Left ventricle myocardium superior (tissue), 1 donor: Measurements from ENCODE around the gene MAG. TPM values are rescaled to one million over a fixed set of nuclear protein-coding genes. Genes with fewer than 3 reads are reported as not detected.

ENCODE experiments used
- ATAC-seq: fragments of 200-7000 bp; cut with Tn5 transposase; one replicate; pipeline ENCODE4 v1.9.1; 2020; ENCODE audit warnings: mild to moderate bottlenecking, moderate library complexity
- DNase-seq: peaks from one replicate; pipeline ENCODE4 v3.0.0-alpha.2; 2020
- intact Hi-C: fragments of 100-400 bp; cut with micrococcal nuclease; formaldehyde crosslinking; loops from one replicate; pipeline ENCODE4 v1.11.0; 2022
- total RNA-seq: library from RNA; stranded (reverse); fragmentation: NEBNext Ultra II Directional; extraction: Animal tissue kit (Norgen Biotek cat#: 25700); gene quantifications from one replicate; pipeline ENCODE4 v1.2.1, GENCODE V29; 2021
- donor health status: DM: no; HTN: yes; CAD: no; lungs with severe emphysema.

MAG gene
- total RNA-seq, 1 donor from 2014 or later: not detected

GRCh38 chr19:35334144-35334753 lies 42.3 kb downstream of the MAG start:
- ATAC-seq (no peak), DNase-seq (no peak)
- intact Hi-C loops: no loop called here

GRCh38 chr19:35336166-35336955 lies 44.4 kb downstream of the MAG start:
- intact Hi-C loops: no loop called here
- ATAC-seq (no peak), DNase-seq (peak; percentile 2)

- ATAC-seq: no peak
- intact Hi-C loops: no loop called here
- peak; percentile 9 for DNase-seq
These were observed 45.4 kb downstream of the MAG start for GRCh38 chr19:35337097-35337983.

GRCh38 chr19:35337984-35338296 lies 46.0 kb downstream of the MAG start:
- intact Hi-C loops: no loop called here
- ATAC-seq (no peak), DNase-seq (peak; percentile 15)

GRCh38 chr19:35340431-35340830 lies 48.5 kb downstream of the MAG start:
- peak; percentile 10 for DNase-seq
- intact Hi-C loops: no loop called here
- ATAC-seq: no peak

- ATAC-seq: no peak
- DNase-seq: peak; percentile 8
These were observed 49.0 kb downstream of the MAG start for GRCh38 chr19:35341006-35341405.

GRCh38 chr19:35341565-35342225 lies 49.7 kb downstream of the MAG start:
- ATAC-seq (no peak), DNase-seq (peak; percentile 6)
- intact Hi-C loops: no loop called here

More at GRCh38 chr19:35341006-35341405, 49.0 kb downstream of the MAG start:
- intact Hi-C loops: no loop called here

GRCh38 chr19:35342430-35342829 lies 50.5 kb downstream of the MAG start:
- DNase-seq (no peak), ATAC-seq (no peak)
- intact Hi-C loops: no loop called here

- intact Hi-C loops: no loop called here
- no peak for DNase-seq
- no peak for ATAC-seq
These were observed 52.6 kb downstream of the MAG start for GRCh38 chr19:35344511-35345031.

- intact Hi-C loops: no loop called here
- DNase-seq: no peak
- no peak for ATAC-seq
These were observed 53.7 kb downstream of the MAG start for GRCh38 chr19:35345671-35346111.

- ATAC-seq (no peak), DNase-seq (no peak)
- intact Hi-C loops: no loop called here
These were observed 54.5 kb downstream of the MAG start for GRCh38 chr19:35346193-35347052.

- DNase-seq (no peak), ATAC-seq (no peak)
- intact Hi-C loops: no loop called here
These were observed 55.4 kb downstream of the MAG start, which contains the start of gene FFAR1 for GRCh38 chr19:35347171-35347929. Gene FFAR1, plus strand, starts transcription at chr19:35347902. Its CDS starts 3,650 bp downstream, at chr19:35351552.

GRCh38 chr19:35347930-35348298 lies 56.0 kb downstream of the MAG start:
- intact Hi-C loops: no loop called here
- DNase-seq: no peak
- no peak for ATAC-seq

GRCh38 chr19:35348911-35349611 lies 57.1 kb downstream of the MAG start:
- ATAC-seq: no peak

GRCh38 chr19:35349614-35350521 lies 57.9 kb downstream of the MAG start:
- intact Hi-C loops: loop anchor here (10.0 kb wide), 1 partner anchor 145 kb away; the partner anchor contains the start of gene KRTDAP
- ATAC-seq: no peak
- DNase-seq: no peak

More at GRCh38 chr19:35348911-35349611, 57.1 kb downstream of the MAG start:
- no peak for DNase-seq
- intact Hi-C loops: no loop called here

GRCh38 chr19:35350591-35350990 lies 58.6 kb downstream of the MAG start:
- DNase-seq (no peak), ATAC-seq (no peak)
- intact Hi-C loops: loop anchor here (10.0 kb wide), 1 partner anchor 144 kb away; the partner anchor contains the start of gene KRTDAP
